Epithelial cell of proximal tubule (primary cell): ENCODE measurements around the gene DAPK3. TPM values are rescaled to one million over a fixed set of nuclear protein-coding genes. Genes with fewer than 3 reads are reported as not detected.

ENCODE experiments used
- DNase-seq: peaks from one replicate; pipeline ENCODE4 v3.0.0-alpha.2; 2011; ENCODE audit warnings: low read depth
- H3K4me3 ChIP-seq: 2 replicates; pipeline ENCODE4 v1.5.1; 2011; ENCODE audit warnings: low read depth, mild to moderate bottlenecking, low read length
- total RNA-seq: library from RNA; depleted of rRNA; stranded (reverse); fragments of >200 nt; gene quantifications from 2 replicates; pipeline ENCODE4 v1.2.3, GENCODE V29; 2015
- TF ChIP-seq, protein P1 (sequence below): conservative IDR thresholded peaks from 2 replicates; pipeline ENCODE4 v1.5.1; 2012; ENCODE audit warnings: low read depth, mild to moderate bottlenecking, low read length

Gene DAPK3
- 112 and 124 TPM in 2 replicates for total RNA-seq

DNA sequence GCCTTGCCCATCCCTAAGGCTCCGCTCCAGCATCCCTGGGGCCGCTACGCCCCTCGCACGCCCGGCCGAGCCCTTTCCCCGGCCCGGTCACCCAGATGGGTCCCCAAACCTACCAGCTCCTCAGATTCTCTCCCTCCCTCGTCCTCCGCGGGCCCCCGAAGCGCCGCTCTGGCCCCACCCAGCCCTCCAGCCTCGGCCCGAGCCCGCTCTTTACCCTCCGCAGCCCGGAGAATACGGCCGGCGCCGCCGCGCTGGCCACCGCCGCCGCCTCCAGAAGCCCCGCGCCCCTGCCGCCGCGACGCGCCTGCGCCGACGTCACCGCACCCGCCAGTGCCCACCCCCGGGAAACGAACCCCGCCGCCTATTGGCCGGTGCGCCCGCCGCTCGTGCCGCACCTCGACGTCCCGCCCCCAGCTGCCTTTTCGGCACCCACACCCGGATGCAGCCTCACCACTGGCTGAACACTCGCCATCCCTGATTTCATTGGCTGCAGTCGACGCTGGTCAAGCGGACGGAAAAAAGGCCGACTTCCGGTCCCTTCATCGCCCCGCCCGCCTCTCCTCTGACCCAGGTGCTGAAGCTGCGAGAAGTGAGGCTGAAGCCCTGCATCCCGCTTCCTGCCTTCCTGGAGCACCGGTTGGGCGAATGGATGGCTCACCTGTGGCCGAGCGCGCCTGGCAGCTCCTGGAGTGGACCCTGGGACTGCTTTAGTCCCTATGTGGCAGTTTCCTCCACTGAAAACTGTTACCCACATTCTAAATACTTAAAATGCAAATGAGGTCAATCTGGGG is at the start of gene DAPK3:
TSS of gene DAPK3 (minus strand) at position 292 of the 791 bp plus-strand sequence. CDS start 1,364 bp downstream, outside the sequence.
- DNase-seq = peak; percentile 73
- H3K4me3 ChIP-seq = peak within 1 kb of the TSS; percentile 91
- TF ChIP-seq, protein P1, sequence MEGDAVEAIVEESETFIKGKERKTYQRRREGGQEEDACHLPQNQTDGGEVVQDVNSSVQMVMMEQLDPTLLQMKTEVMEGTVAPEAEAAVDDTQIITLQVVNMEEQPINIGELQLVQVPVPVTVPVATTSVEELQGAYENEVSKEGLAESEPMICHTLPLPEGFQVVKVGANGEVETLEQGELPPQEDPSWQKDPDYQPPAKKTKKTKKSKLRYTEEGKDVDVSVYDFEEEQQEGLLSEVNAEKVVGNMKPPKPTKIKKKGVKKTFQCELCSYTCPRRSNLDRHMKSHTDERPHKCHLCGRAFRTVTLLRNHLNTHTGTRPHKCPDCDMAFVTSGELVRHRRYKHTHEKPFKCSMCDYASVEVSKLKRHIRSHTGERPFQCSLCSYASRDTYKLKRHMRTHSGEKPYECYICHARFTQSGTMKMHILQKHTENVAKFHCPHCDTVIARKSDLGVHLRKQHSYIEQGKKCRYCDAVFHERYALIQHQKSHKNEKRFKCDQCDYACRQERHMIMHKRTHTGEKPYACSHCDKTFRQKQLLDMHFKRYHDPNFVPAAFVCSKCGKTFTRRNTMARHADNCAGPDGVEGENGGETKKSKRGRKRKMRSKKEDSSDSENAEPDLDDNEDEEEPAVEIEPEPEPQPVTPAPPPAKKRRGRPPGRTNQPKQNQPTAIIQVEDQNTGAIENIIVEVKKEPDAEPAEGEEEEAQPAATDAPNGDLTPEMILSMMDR = no peak

DNA sequence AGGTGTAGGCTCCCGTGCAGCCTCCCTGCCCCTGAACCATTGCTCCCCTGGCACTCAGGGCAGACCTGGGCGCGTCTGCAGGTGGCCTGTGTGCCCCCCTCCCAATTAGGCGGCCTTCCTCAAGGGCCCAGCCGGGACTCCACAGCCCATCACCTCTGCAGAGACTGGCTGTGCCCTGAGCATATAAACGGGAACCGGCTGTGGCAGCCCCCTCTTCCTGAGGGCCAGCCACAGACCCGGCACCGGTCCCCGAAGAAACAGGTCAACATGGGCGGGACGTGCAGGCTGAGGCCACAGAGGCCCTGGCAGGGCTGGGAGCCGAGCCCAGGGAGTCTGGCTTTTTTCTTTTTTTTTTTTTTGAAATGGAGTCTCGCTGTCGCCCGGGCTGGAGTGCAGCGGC is 48.7 kb upstream of the DAPK3 start:
- TF ChIP-seq, protein P1 = no peak
- no peak for DNase-seq
- no peak overlapping the region for H3K4me3 ChIP-seq

DNA sequence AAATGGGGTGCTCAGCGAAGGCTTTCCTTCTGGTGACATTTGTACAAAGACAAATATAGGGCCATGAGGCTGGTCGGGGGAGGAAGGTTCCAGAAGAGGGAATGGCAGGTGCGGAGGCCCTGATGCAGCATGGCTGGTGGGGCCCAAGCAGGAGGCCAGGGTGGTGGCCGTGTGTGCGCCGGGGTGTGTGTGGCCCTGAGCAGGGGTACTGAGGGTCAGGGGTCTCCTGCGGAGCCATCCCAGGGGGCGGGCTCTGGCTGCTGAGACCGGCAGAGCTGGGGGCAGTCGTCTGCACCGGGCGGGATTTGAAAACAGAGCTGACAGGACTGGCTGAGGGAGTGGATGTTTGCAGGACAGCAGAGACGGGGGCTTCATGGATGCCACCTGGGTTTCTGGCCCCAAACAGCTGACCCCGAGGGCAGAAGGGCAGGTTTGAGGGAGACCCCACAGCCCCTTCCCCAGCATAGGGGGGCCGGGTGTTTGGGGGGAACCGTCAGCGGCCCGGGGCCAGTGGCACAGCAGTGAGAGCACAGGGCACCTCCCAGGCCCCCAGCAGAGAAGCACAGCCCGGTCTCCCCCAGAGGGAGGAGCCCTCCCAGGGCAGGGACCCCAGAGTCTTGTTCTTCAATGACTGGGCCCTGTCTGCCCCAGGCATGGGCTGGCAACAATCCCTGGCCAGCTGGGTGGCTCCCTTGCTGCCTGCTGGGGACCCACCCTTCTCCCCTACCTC is 48.0 kb upstream of the DAPK3 start:
- no peak for DNase-seq
- H3K4me3 ChIP-seq = no peak overlapping the region
- TF ChIP-seq, protein P1 = no peak

DNA sequence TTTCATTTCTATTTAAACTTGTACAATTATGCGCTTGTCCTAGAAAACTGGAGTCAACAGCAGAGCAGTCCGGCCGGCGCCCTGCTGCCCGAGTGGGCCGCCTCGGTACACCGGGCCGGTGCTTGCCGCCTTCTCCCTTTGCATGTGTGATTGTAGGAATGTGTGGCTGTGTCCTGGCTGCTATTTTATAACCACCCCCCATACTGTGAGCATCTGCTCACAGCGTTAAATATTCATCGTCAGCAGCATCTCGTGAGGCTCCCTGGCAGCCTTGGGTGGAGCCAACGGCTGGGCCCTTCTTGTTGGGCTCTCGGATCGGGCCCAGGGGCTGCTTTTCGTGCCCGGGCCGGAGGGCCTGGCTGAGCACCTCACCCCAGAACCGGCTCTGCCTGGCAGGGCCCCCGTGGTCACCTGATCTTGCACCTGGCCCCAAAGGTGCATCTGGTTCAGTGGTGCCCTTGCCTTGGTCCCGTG is 47.3 kb upstream of the DAPK3 start:
- DNase-seq = no peak
- H3K4me3 ChIP-seq = no peak overlapping the region
- TF ChIP-seq, protein P1 = no peak

DNA sequence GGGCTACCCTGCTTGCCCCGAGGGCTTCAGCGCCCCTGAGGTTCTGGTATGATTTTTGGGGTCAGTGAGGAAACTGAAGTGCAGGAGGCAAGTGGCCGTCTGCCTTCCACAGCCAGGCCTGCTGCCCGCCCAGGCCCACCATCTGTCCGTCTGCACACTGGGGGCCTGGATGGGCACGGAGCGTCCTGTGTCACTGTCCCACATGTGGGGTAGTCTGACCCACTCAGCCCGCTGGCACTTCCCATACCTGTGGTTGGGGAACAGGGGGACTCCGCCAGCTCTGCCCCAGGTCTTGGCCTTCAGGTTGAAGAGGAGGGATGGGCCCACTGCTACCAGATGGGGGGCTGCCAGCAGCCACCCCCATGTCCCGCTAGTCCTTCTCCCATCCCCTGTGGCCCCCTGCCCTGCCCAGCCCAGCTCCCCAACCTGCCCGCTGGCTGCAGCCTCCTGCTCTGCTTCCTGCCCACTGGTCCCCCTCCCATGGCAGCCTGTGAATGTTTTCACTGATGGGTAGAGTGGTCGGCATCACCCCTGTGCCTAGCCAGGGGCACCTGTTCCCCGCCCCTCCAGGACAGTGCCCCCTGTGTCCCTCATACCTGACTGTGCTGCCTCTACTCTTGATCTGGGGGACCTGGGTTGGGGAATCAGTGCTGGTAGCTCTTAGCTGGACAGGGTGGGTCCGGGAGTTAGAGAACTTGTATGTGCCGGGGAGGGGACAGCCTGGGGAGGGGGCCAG is 46.2 kb upstream of the DAPK3 start:
- DNase-seq = no peak
- TF ChIP-seq, protein P1 = no peak
- H3K4me3 ChIP-seq = no peak overlapping the region

DNA sequence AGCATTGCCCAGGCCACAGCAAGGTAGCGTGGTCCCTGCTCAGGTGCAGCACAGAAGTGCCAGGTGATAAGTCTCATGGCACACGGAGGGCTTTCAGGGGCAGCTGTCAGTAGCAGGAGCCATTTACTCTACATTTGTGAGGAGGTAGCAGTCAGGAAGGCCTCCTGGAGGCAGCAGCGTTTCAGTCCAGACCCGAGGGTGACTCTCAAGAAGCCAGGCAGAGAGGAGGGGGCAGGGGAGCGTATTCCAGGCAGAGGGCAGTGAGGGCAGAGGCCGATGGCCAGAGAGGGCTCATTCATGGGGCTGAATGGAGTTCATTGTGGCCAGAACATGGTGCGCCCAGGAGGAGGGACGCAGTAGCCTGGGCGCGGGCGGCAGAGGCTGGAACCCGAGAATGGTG is 45.6 kb upstream of the DAPK3 start:
- DNase-seq = no peak
- TF ChIP-seq, protein P1 = no peak
- no peak overlapping the region for H3K4me3 ChIP-seq
